ENCODE data around the gene CST8.

CST8 gene

GRCh38 chr20:23503649-23504048 is 12.7 kb downstream of the CST8 start:
- TF ChIP-seq ZFHX2 (tag by site-specific recombination; conservative IDR thresholded peaks at IDR 0.05): 0 out of 2 replicates have a peak, but pooled peaks have one; percentile 15
- TF ChIP-seq EGR2 (tag by site-specific recombination; IDR thresholded peaks at IDR 0.05; ENCODE audit: low read depth): peak; percentile 33; the same call in 1 of the 2 replicates
- TF ChIP-seq ZNF670 (tag by site-specific recombination; IDR thresholded peaks at IDR 0.05; ENCODE audit: low read depth): no peak
- Histone ChIP-seq H3K9me3 (ENCODE audit: control insufficient read depth, insufficient read depth, low read depth, low read length) (no peaks in the 10 kb centered on the region), H3K4me1 (ENCODE audit: control insufficient read depth, insufficient read depth, low read length) (no peaks in the 10 kb centered on the region), H3K36me3 (ENCODE audit: control insufficient read depth in 2 of 2, insufficient read depth in 1 of 2, low read length in 2 of 2) (no peaks in the 10 kb centered on the region), H3K4me3 (ENCODE audit: low read depth, low read length) (no peak overlapping the region), H3K27ac (ENCODE audit: extremely low read depth, low read depth, low read length) (no peak overlapping the region)
- ChIA-PET POLR2A (no interaction called here), CTCF (no interaction called here)

- H3K27ac ChIP-seq (ENCODE audit: extremely low read depth, low read depth, low read length): no peak overlapping the region
- no peaks in the 10 kb centered on the region for H3K9me3 ChIP-seq (ENCODE audit: control insufficient read depth, insufficient read depth, low read depth, low read length)
- TF ChIP-seq ZBTB49 (tag by site-specific recombination; IDR thresholded peaks at IDR 0.05; ENCODE audit: low read depth) (no peak), ZSCAN16 (tag by site-specific recombination; IDR thresholded peaks at IDR 0.05) (no peak), ZNF654 (tag by site-specific recombination; IDR thresholded peaks at IDR 0.05; ENCODE audit: low read depth) (no peak), ZNF114 (tag by site-specific recombination; IDR thresholded peaks at IDR 0.05) (no peak), PRDM2 (tag by site-specific recombination; IDR thresholded peaks at IDR 0.05; ENCODE audit: borderline replicate concordance) (no peak), ZBTB20 (tag by site-specific recombination; IDR thresholded peaks at IDR 0.05) (no peak), ZFP37 (tag by site-specific recombination; IDR thresholded peaks at IDR 0.05) (no peak), ZNF629 (tag by site-specific recombination; IDR thresholded peaks at IDR 0.05) (no peak), ZNF121 (tag by site-specific recombination; IDR thresholded peaks at IDR 0.05) (no peak), ZNF24 (tag by site-specific recombination; IDR thresholded peaks at IDR 0.05) (no peak), ZNF2 (tag by site-specific recombination; IDR thresholded peaks at IDR 0.05) (no peak), RBAK (tag by site-specific recombination; IDR thresholded peaks at IDR 0.05) (no peak), MYNN (tag by site-specific recombination; IDR thresholded peaks at IDR 0.05; ENCODE audit: borderline replicate concordance) (no peak), ZNF274 (IDR thresholded peaks at IDR 0.05; ENCODE audit: low read length) (no peak), ZNF274 (tag by site-specific recombination; IDR thresholded peaks at IDR 0.05; ENCODE audit: borderline replicate concordance) (no peak)
- TF ChIP-seq, protein P1, sequence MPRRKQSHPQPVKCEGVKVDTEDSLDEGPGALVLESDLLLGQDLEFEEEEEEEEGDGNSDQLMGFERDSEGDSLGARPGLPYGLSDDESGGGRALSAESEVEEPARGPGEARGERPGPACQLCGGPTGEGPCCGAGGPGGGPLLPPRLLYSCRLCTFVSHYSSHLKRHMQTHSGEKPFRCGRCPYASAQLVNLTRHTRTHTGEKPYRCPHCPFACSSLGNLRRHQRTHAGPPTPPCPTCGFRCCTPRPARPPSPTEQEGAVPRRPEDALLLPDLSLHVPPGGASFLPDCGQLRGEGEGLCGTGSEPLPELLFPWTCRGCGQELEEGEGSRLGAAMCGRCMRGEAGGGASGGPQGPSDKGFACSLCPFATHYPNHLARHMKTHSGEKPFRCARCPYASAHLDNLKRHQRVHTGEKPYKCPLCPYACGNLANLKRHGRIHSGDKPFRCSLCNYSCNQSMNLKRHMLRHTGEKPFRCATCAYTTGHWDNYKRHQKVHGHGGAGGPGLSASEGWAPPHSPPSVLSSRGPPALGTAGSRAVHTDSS (tag by site-specific recombination; IDR thresholded peaks at IDR 0.05): no peak
- TF ChIP-seq, protein P2, sequence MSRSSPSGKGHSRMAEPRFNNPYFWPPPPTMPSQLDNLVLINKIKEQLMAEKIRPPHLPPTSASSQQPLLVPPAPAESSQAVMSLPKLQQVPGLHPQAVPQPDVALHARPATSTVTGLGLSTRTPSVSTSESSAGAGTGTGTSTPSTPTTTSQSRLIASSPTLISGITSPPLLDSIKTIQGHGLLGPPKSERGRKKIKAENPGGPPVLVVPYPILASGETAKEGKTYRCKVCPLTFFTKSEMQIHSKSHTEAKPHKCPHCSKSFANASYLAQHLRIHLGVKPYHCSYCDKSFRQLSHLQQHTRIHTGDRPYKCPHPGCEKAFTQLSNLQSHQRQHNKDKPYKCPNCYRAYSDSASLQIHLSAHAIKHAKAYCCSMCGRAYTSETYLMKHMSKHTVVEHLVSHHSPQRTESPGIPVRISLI (tag by site-specific recombination; IDR thresholded peaks at IDR 0.05): no peak
- CTCF ChIA-PET: interaction anchor here (1.2 kb wide), 1 partner anchor 65 kb away, joined by 3 read pairs; no protein-coding TSS in a partner anchor
- no peak overlapping the region for H3K4me3 ChIP-seq (ENCODE audit: low read depth, low read length)
- no peaks in the 10 kb centered on the region for H3K36me3 ChIP-seq (ENCODE audit: control insufficient read depth in 2 of 2, insufficient read depth in 1 of 2, low read length in 2 of 2)
- POLR2A ChIA-PET: no interaction called here
- no peaks in the 10 kb centered on the region for H3K4me1 ChIP-seq (ENCODE audit: control insufficient read depth, insufficient read depth, low read length)
Measured at GRCh38 chr20:23507346-23507745, 16.4 kb downstream of the CST8 start.

Data from HEK293 (cell line).